Omental fat pad (tissue), 4 donors: Measurements from ENCODE around the gene PDE7B. TPM values are rescaled to one million over a fixed set of nuclear protein-coding genes. Genes with fewer than 3 reads are reported as not detected.

Experiments
- ATAC-seq: fragments of 150-250 bp; one replicate; pipeline ENCODE4 v1.9.1; 2016; ENCODE audit warnings: mild to moderate bottlenecking, moderate library complexity; ENCODE audit not compliant: low FRiP score
- DNase-seq: peaks from one replicate; pipeline ENCODE4 v3.0.0-alpha.2; 2019; ENCODE audit warnings: low spot score
- CTCF ChIP-seq, 3 donors: fragments of 450-650 bp; IDR thresholded peaks; one replicate each; pipeline ENCODE4 v1.5.1; 2016 to 2017; ENCODE audit warnings: antibody characterized with exemption in 3 of 3, mild to moderate bottlenecking in 3 of 3, moderate library complexity in 2 of 3
- total RNA-seq, 4 donors: library from RNA; depleted of rRNA; stranded (reverse); fragments of >200 nt; gene quantifications; one replicate each; pipeline ENCODE4 v1.1.0, GENCODE V29; 2016

Gene PDE7B
- total RNA-seq, 4 donors from 2014 or later = 7.3 to 15.0 (median 12.1) TPM

GRCh38 chr6:136232701-136233100 lies 381.2 kb downstream of the PDE7B start:
- DNase-seq (no peak), ATAC-seq (no peak)
- TF ChIP-seq CTCF (IDR thresholded peaks at IDR 0.05) = no peak

- no peak for ATAC-seq
- no peak for TF ChIP-seq CTCF (IDR thresholded peaks at IDR 0.05)
- no peak for DNase-seq
These were observed 383.7 kb downstream of the PDE7B start for GRCh38 chr6:136235233-136235564.

- ATAC-seq (no peak), DNase-seq (no peak)
- no peak for TF ChIP-seq CTCF (IDR thresholded peaks at IDR 0.05)
These were observed 385.2 kb downstream of the PDE7B start for GRCh38 chr6:136236466-136237293.

- DNase-seq (no peak), ATAC-seq (no peak)
- TF ChIP-seq CTCF (IDR thresholded peaks at IDR 0.05) = no peak
These were observed 392.6 kb downstream of the PDE7B start for GRCh38 chr6:136244061-136244616.
